ENCODE data around the gene WWOX. TPM values are rescaled to one million over a fixed set of nuclear protein-coding genes. Genes with fewer than 3 reads are reported as not detected.
"Not testable (repeated sequence)": the region's sequence is repeated elsewhere in the genome, so short reads cannot be mapped to it uniquely, and the experiment has no call there.

The WWOX gene
- total RNA-seq, 1 donor from 2014 or later: 7.3 TPM

DNA sequence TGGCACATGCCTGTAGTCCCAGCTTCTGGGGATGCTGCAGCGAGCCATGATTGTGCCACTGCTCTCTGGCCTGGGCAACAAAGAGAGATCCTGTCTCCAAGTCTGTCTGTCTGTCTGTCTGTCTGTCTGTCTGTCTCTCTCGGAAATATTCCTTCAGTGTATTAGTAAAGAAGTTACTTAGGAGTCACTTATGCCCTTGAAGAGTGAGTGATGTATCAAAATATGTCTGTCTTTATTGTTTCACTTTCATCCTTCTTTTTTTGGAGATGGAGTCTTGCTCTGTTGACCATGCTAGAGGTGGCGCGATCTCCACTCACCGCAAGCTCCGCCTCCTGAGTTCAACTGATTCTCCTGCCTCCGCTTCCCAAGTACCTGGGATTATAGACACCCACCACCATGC, 410.5 kb downstream of the WWOX start:
- no peaks in the 10 kb centered on the region for H3K27me3 ChIP-seq (ENCODE audit: insufficient read depth, low read length)
- Mint-ChIP-seq H3K4me3 (ENCODE audit: unreplicated experiment) (no peak overlapping the region), H3K27ac (ENCODE audit: unreplicated experiment) (no peak overlapping the region), H3K9me3 (ENCODE audit: unreplicated experiment) (no peaks in the 10 kb centered on the region), H3K36me3 (ENCODE audit: low read depth, unreplicated experiment) (no peaks in the 10 kb centered on the region), H3K27me3 (ENCODE audit: low read depth, unreplicated experiment) (peaks cover 3% of the 10 kb centered on the region), H3K4me1 (ENCODE audit: low read depth, unreplicated experiment) (no peaks in the 10 kb centered on the region)
- H3K9me3 ChIP-seq (ENCODE audit: insufficient read depth, low read depth, low read length): no peaks in the 10 kb centered on the region
- H3K36me3 ChIP-seq (ENCODE audit: insufficient read depth, low read length): no peaks in the 10 kb centered on the region
- H3K27ac ChIP-seq (ENCODE audit: low read depth, low read length): no peak overlapping the region
- H3K4me3 ChIP-seq (ENCODE audit: insufficient read depth, low read depth, low read length): no peak overlapping the region
- H2AFZ ChIP-seq (ENCODE audit: low read depth, low read length): no peak overlapping the region
- H3K79me2 ChIP-seq (ENCODE audit: insufficient read depth, low read length): no peaks in the 10 kb centered on the region
- no peaks in the 10 kb centered on the region for H3K4me1 ChIP-seq (ENCODE audit: insufficient read depth, low read length)
- TF ChIP-seq CTCF (IDR thresholded peaks at IDR 0.05; ENCODE audit: insufficient read depth, low read depth, low read length) (no peak), EZH2 (IDR thresholded peaks at IDR 0.05; ENCODE audit: insufficient read depth, low read length) (no peak)
- no peak overlapping the region for H3K4me2 ChIP-seq (ENCODE audit: low read length)
- no peaks in the 10 kb centered on the region for H4K20me1 ChIP-seq (ENCODE audit: insufficient read depth, low read length)
- no peak for FAIRE-seq
- DNase-seq (ENCODE audit: low read depth): no peak
- no peak overlapping the region for H3K9ac ChIP-seq (ENCODE audit: low read length)

- no peaks in the 10 kb centered on the region for H4K20me1 ChIP-seq (ENCODE audit: insufficient read depth, low read length)
- H3K36me3 ChIP-seq (ENCODE audit: insufficient read depth, low read length): no peaks in the 10 kb centered on the region
- H3K9me3 ChIP-seq (ENCODE audit: insufficient read depth, low read depth, low read length): no peaks in the 10 kb centered on the region
- Mint-ChIP-seq H3K36me3 (ENCODE audit: low read depth, unreplicated experiment) (no peaks in the 10 kb centered on the region), H3K4me3 (ENCODE audit: unreplicated experiment) (no peak overlapping the region), H3K4me1 (ENCODE audit: low read depth, unreplicated experiment) (no peaks in the 10 kb centered on the region), H3K27ac (ENCODE audit: unreplicated experiment) (no peak overlapping the region), H3K9me3 (ENCODE audit: unreplicated experiment) (no peaks in the 10 kb centered on the region), H3K27me3 (ENCODE audit: low read depth, unreplicated experiment) (peaks cover 3% of the 10 kb centered on the region)
- H2AFZ ChIP-seq (ENCODE audit: low read depth, low read length): no peak overlapping the region
- no peak overlapping the region for H3K4me3 ChIP-seq (ENCODE audit: insufficient read depth, low read depth, low read length)
- no peaks in the 10 kb centered on the region for H3K27me3 ChIP-seq (ENCODE audit: insufficient read depth, low read length)
- no peak overlapping the region for H3K27ac ChIP-seq (ENCODE audit: low read depth, low read length)
- no peak overlapping the region for H3K4me2 ChIP-seq (ENCODE audit: low read length)
- no peaks in the 10 kb centered on the region for H3K4me1 ChIP-seq (ENCODE audit: insufficient read depth, low read length)
- TF ChIP-seq CTCF (IDR thresholded peaks at IDR 0.05; ENCODE audit: insufficient read depth, low read depth, low read length) (no peak), EZH2 (IDR thresholded peaks at IDR 0.05; ENCODE audit: insufficient read depth, low read length) (no peak)
- no peak for FAIRE-seq
- no peak overlapping the region for H3K9ac ChIP-seq (ENCODE audit: low read length)
- H3K79me2 ChIP-seq (ENCODE audit: insufficient read depth, low read length): no peaks in the 10 kb centered on the region
- no peak for DNase-seq (ENCODE audit: low read depth)
Observed at GRCh38 chr16:78510496-78510895, 411.0 kb downstream of the WWOX start.

GRCh38 chr16:78513838-78514237, 414.4 kb downstream of the WWOX start:
- H2AFZ ChIP-seq (ENCODE audit: low read depth, low read length): no peak overlapping the region
- H3K4me3 ChIP-seq (ENCODE audit: insufficient read depth, low read depth, low read length): no peak overlapping the region
- no peaks in the 10 kb centered on the region for H3K9me3 ChIP-seq (ENCODE audit: insufficient read depth, low read depth, low read length)
- H3K36me3 Mint-ChIP-seq (ENCODE audit: low read depth, unreplicated experiment): no peaks in the 10 kb centered on the region
- no peaks in the 10 kb centered on the region for H3K4me1 ChIP-seq (ENCODE audit: insufficient read depth, low read length)
- no peak overlapping the region for H3K27ac Mint-ChIP-seq (ENCODE audit: unreplicated experiment)
- H3K79me2 ChIP-seq (ENCODE audit: insufficient read depth, low read length): no peaks in the 10 kb centered on the region
- no peak overlapping the region for H3K4me2 ChIP-seq (ENCODE audit: low read length)
- no peaks in the 10 kb centered on the region for H3K4me1 Mint-ChIP-seq (ENCODE audit: low read depth, unreplicated experiment)
- H3K4me3 Mint-ChIP-seq (ENCODE audit: unreplicated experiment): no peak overlapping the region
- DNase-seq (ENCODE audit: low read depth) (no peak), FAIRE-seq (no peak)
- H3K27me3 Mint-ChIP-seq (ENCODE audit: low read depth, unreplicated experiment): peaks cover 13% of the 10 kb centered on the region
- no peaks in the 10 kb centered on the region for H3K9me3 Mint-ChIP-seq (ENCODE audit: unreplicated experiment)
- no peaks in the 10 kb centered on the region for H3K36me3 ChIP-seq (ENCODE audit: insufficient read depth, low read length)
- no peaks in the 10 kb centered on the region for H3K27me3 ChIP-seq (ENCODE audit: insufficient read depth, low read length)
- no peaks in the 10 kb centered on the region for H4K20me1 ChIP-seq (ENCODE audit: insufficient read depth, low read length)
- TF ChIP-seq CTCF (IDR thresholded peaks at IDR 0.05; ENCODE audit: insufficient read depth, low read depth, low read length) (no peak), EZH2 (IDR thresholded peaks at IDR 0.05; ENCODE audit: insufficient read depth, low read length) (no peak)
- no peak overlapping the region for H3K27ac ChIP-seq (ENCODE audit: low read depth, low read length)
- no peak overlapping the region for H3K9ac ChIP-seq (ENCODE audit: low read length)

- H3K27me3 Mint-ChIP-seq (ENCODE audit: low read depth, unreplicated experiment): peaks cover 13% of the 10 kb centered on the region
- not testable (repeated sequence) for H3K4me3 ChIP-seq (ENCODE audit: insufficient read depth, low read depth, low read length); H3K9me3 Mint-ChIP-seq (ENCODE audit: unreplicated experiment); H3K9ac ChIP-seq (ENCODE audit: low read length); DNase-seq (ENCODE audit: low read depth); H3K27ac ChIP-seq (ENCODE audit: low read depth, low read length); H3K4me2 ChIP-seq (ENCODE audit: low read length); H3K36me3 ChIP-seq (ENCODE audit: insufficient read depth, low read length); H3K27ac Mint-ChIP-seq (ENCODE audit: unreplicated experiment); H3K9me3 ChIP-seq (ENCODE audit: insufficient read depth, low read depth, low read length); H3K36me3 Mint-ChIP-seq (ENCODE audit: low read depth, unreplicated experiment); H4K20me1 ChIP-seq (ENCODE audit: insufficient read depth, low read length); FAIRE-seq; H3K4me1 ChIP-seq (ENCODE audit: insufficient read depth, low read length); H3K79me2 ChIP-seq (ENCODE audit: insufficient read depth, low read length); H3K27me3 ChIP-seq (ENCODE audit: insufficient read depth, low read length); H3K4me1 Mint-ChIP-seq (ENCODE audit: low read depth, unreplicated experiment); H2AFZ ChIP-seq (ENCODE audit: low read depth, low read length); H3K4me3 Mint-ChIP-seq (ENCODE audit: unreplicated experiment)
Observed at GRCh38 chr16:78514888-78515287, 415.4 kb downstream of the WWOX start.
